CD14-positive monocyte (primary cell): Measurements from ENCODE around the gene PPM1F. TPM values are rescaled to one million over a fixed set of nuclear protein-coding genes. Genes with fewer than 3 reads are reported as not detected.

Source experiments
- DNase-seq, 3 donors: peaks; one replicate each; pipeline ENCODE4 v3.0.0-alpha.2; 2011 to 2022
- H2AFZ ChIP-seq: 2 replicates; pipeline ENCODE4 v1.6.0; 2012; ENCODE audit warnings: mild to moderate bottlenecking, low read depth, low read length, inconsistent platforms; ENCODE audit not compliant: insufficient read depth, poor library complexity, severe bottlenecking
- H3K27ac ChIP-seq, 2 donors: 1 replicate in 1 of 2; 2 replicates in 1 of 2; pipeline ENCODE4 v1.5.1; 2012 to 2013; ENCODE audit warnings: low read length in 2 of 2, control low read depth in 1 of 2, inconsistent platforms in 1 of 2, low read depth in 1 of 2, mild to moderate bottlenecking in 1 of 2
- H3K27me3 ChIP-seq, 2 donors: one replicate each; pipeline versions ENCODE4 v1.6.0 to v1.6.1; 2011 to 2013; ENCODE audit warnings: low read length in 2 of 2; ENCODE audit not compliant: control insufficient read depth in 2 of 2, insufficient read depth in 2 of 2
- H3K36me3 ChIP-seq, 2 donors: replicated peaks in 1 of 2; 1 replicate in 1 of 2; 2 replicates in 1 of 2; pipeline versions ENCODE4 v1.5.1 to v1.6.1; 2012 to 2013; ENCODE audit warnings: low read length in 2 of 2, control low read depth in 1 of 2, inconsistent platforms in 1 of 2, mild to moderate bottlenecking in 1 of 2; ENCODE audit not compliant: insufficient read depth in 2 of 2, control insufficient read depth in 1 of 2
- H3K4me1 ChIP-seq, 2 donors: 1 replicate in 1 of 2; 2 replicates in 1 of 2; pipeline versions ENCODE4 v1.5.1 to v1.6.1; 2012 to 2013; ENCODE audit warnings: low read length in 2 of 2, control low read depth in 1 of 2, inconsistent platforms in 1 of 2, mild to moderate bottlenecking in 1 of 2, moderate library complexity in 1 of 2; ENCODE audit not compliant: insufficient read depth in 2 of 2, control insufficient read depth in 1 of 2
- H3K4me2 ChIP-seq: replicated peaks from 2 replicates; pipeline ENCODE3; 2012; ENCODE audit warnings: low read length, moderate library complexity, mild to moderate bottlenecking; ENCODE audit not compliant: poor library complexity, severe bottlenecking; ENCODE audit errors: extremely low read depth
- H3K4me3 ChIP-seq, 3 experiments: fragments of 200-600 bp in 1 of 3; sonication (generic) in 1 of 3; replicated peaks in 1 of 3; 1 replicate in 2 of 3; 2 replicates in 1 of 3; pipeline ENCODE4 v1.5.1; 2011 to 2013; ENCODE audit warnings: low read length in 3 of 3, mild to moderate bottlenecking in 3 of 3, control low read depth in 2 of 3, low read depth in 2 of 3, inconsistent platforms in 1 of 3, moderate library complexity in 1 of 3
- H3K79me2 ChIP-seq: 2 replicates; pipeline ENCODE4 v1.6.0; 2012; ENCODE audit warnings: mild to moderate bottlenecking, control low read depth, inconsistent platforms, low read length, moderate library complexity; ENCODE audit not compliant: insufficient read depth
- H3K9ac ChIP-seq: 2 replicates; pipeline ENCODE4 v1.6.0; 2017; ENCODE audit warnings: low read length, mild to moderate bottlenecking; ENCODE audit not compliant: insufficient read depth, poor library complexity, severe bottlenecking
- H3K9me3 ChIP-seq, 2 donors: replicated peaks in 1 of 2; 1 replicate in 1 of 2; 2 replicates in 1 of 2; pipeline versions ENCODE4 v1.5.1 to v1.6.1; 2012 to 2013; ENCODE audit warnings: low read length in 2 of 2, control low read depth in 1 of 2; ENCODE audit not compliant: control insufficient read depth in 1 of 2, insufficient read depth in 1 of 2
- H4K20me1 ChIP-seq: 2 replicates; pipeline ENCODE4 v1.6.0; 2012; ENCODE audit warnings: mild to moderate bottlenecking, low read length, control low read depth, moderate library complexity; ENCODE audit not compliant: insufficient read depth
- H3K27ac Mint-ChIP-seq, 7 donors: one replicate each; pipeline ENCODE4 v1.8.0; 2020; ENCODE audit warnings: mild to moderate bottlenecking in 7 of 7, mixed read lengths in 7 of 7, moderate library complexity in 6 of 7, inconsistent platforms in 2 of 7
- H3K27me3 Mint-ChIP-seq, 3 donors: one replicate each; pipeline ENCODE4 v1.8.0; 2021 to 2022; ENCODE audit warnings: low read depth in 3 of 3, mild to moderate bottlenecking in 3 of 3, mixed read lengths in 3 of 3, moderate library complexity in 3 of 3, inconsistent platforms in 1 of 3
- H3K36me3 Mint-ChIP-seq, 2 donors: one replicate each; pipeline ENCODE4 v1.8.0; 2020; ENCODE audit warnings: mixed read lengths in 2 of 2, inconsistent platforms in 1 of 2, mild to moderate bottlenecking in 1 of 2
- H3K4me1 Mint-ChIP-seq: one replicate; pipeline ENCODE4 v1.8.0; 2020; ENCODE audit warnings: mild to moderate bottlenecking, mixed read lengths
- H3K4me3 Mint-ChIP-seq, 2 donors: one replicate each; pipeline ENCODE4 v1.8.0; 2020; ENCODE audit warnings: mild to moderate bottlenecking in 2 of 2, mixed read lengths in 2 of 2, moderate library complexity in 1 of 2
- H3K9me3 Mint-ChIP-seq, 7 donors: one replicate each; pipeline ENCODE4 v1.8.0; 2020 to 2022; ENCODE audit warnings: mixed read lengths in 7 of 7, mild to moderate bottlenecking in 6 of 7, moderate library complexity in 6 of 7, inconsistent platforms in 2 of 7
- WGBS: methylation state at CpG from one replicate; pipeline ENCODE4 v1.1.5; 2013; ENCODE audit warnings: missing lambda C conversion rate; ENCODE audit not compliant: insufficient coverage; 5-methylcytosine and 5-hydroxymethylcytosine counted together
- intact Hi-C, 2 donors: fragments of 100-400 bp; cut with micrococcal nuclease; formaldehyde crosslinking; loops; one replicate each; pipeline versions ENCODE4 v1.15.0 to v1.15.1; 2023
- polyA minus RNA-seq: library from RNA; depleted of rRNA, polyadenylated mRNA; stranded (reverse); fragments of >200 nt; gene quantifications from 2 replicates; pipeline ENCODE4 v1.2.3, GENCODE V29; 2012
- polyA plus RNA-seq, 3 donors: library from polyadenylated mRNA; depleted of rRNA in 1 of 3; unstranded in 2 of 3; stranded (reverse) in 1 of 3; fragments of 300-500 nt in 2 of 3; fragments of >200 nt in 1 of 3; fragmentation: Illumina TruSeq in 2 of 3; gene quantifications; 1 replicate in 2 of 3; 2 replicates in 1 of 3; pipeline ENCODE4 v1.2.3, GENCODE V29; 2012 to 2021
- total RNA-seq, 12 experiments: library from RNA in 1 of 12; stranded (reverse) in 1 of 12; fragments of 120-200 nt in 1 of 12; gene quantifications; one replicate each; pipeline ENCODE4 v1.2.4 and lab custom pipeline; 2013 to 2026; ENCODE audit warnings: mixed read lengths in 6 of 12, inconsistent platforms in 1 of 12
- TF ChIP-seq, protein P1 (sequence below): fragments of 200-600 bp; IDR thresholded peaks from one replicate; pipeline ENCODE4 v1.8.0; 2022; ENCODE audit warnings: antibody characterized with exemption, mild to moderate bottlenecking

The PPM1F gene, protein sequence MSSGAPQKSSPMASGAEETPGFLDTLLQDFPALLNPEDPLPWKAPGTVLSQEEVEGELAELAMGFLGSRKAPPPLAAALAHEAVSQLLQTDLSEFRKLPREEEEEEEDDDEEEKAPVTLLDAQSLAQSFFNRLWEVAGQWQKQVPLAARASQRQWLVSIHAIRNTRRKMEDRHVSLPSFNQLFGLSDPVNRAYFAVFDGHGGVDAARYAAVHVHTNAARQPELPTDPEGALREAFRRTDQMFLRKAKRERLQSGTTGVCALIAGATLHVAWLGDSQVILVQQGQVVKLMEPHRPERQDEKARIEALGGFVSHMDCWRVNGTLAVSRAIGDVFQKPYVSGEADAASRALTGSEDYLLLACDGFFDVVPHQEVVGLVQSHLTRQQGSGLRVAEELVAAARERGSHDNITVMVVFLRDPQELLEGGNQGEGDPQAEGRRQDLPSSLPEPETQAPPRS
- total RNA-seq (2013) = 92.9 TPM
- polyA plus RNA-seq (10 to 100 TPM; 28.8 to 95.0 (median 37.2) TPM), polyA minus RNA-seq (59.3 and 72.4 TPM in 2 replicates), total RNA-seq (lab: John Stamatoyannopoulos, UW) (40.8 to 268 (median 201) reads per million in 11 experiments)

DNA sequence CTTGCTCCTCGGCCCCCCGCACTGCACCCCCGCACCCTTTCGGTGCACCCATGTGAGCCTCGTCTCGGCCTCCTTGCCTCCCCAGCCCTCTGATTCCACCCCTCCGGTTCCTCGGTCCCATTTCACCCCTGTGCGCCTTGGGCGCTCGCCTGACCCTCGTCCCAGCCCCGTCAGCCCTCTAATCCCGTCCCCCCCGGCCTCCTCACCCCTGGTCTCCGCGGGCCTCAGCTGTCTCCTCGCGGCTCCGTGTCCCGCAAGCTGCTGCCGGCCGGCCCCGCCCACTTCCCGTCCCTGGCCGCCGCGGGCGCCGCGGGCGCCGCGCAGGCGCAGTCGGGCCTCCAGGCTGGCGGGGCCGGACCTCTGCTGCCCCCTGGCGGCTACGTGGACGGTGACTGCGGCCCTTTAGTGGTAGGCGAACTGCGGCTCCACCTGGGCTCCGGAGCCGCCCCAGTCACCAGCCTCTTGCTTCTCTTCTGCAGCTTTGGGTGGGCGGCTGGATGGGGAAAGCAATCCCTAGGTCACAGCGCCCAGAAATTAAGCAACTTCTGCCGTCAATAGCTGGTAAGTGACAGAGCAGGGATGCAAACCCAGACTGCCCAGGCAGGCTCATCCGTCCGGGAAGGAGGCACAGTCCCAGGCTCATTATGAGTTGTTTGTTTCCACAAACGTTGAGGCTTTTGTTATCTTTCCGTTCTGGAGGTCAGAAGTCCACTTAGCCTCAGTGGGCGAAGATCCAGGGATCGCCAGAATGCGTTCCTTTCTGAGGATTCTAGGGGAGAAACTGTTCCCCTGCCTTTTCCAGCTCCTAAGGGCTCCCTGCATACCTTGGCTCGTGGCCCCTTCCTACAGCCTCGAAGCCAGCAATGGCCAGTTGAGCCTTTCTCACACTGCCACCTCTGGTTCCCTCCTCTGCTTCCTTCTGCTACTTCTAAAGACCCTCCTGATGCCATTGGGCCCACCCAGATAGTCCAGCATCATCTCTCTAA lies at the start of gene PPM1F:
TSS of gene PPM1F (minus strand) at position 263 of the 986 bp plus-strand sequence. CDS start 6,800 bp downstream, outside the sequence.
- peak within 1 kb of the TSS; percentile 81 to 95 (median 89) for H3K27ac Mint-ChIP-seq
- TF ChIP-seq, protein P1, sequence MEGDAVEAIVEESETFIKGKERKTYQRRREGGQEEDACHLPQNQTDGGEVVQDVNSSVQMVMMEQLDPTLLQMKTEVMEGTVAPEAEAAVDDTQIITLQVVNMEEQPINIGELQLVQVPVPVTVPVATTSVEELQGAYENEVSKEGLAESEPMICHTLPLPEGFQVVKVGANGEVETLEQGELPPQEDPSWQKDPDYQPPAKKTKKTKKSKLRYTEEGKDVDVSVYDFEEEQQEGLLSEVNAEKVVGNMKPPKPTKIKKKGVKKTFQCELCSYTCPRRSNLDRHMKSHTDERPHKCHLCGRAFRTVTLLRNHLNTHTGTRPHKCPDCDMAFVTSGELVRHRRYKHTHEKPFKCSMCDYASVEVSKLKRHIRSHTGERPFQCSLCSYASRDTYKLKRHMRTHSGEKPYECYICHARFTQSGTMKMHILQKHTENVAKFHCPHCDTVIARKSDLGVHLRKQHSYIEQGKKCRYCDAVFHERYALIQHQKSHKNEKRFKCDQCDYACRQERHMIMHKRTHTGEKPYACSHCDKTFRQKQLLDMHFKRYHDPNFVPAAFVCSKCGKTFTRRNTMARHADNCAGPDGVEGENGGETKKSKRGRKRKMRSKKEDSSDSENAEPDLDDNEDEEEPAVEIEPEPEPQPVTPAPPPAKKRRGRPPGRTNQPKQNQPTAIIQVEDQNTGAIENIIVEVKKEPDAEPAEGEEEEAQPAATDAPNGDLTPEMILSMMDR = peak; percentile 76
- Histone ChIP-seq H3K4me3 (peak within 1 kb of the TSS; percentile 65 to 82 (median 79)), H3K9ac (peak within 1 kb of the TSS; percentile 88), H3K27me3 (no peaks in the 10 kb centered on the region), H3K27ac (peak within 1 kb of the TSS; percentile 30 to 93), H2AFZ (peak within 1 kb of the TSS; percentile 66), H3K4me2 (peak within 1 kb of the TSS; percentile 90), H3K9me3 (no peaks in the 10 kb centered on the region), H3K36me3 (peaks cover 0 to 1% of the 10 kb centered on the region in 2 donors), H4K20me1 (no peaks in the 10 kb centered on the region), H3K4me1 (peaks cover 43 to 53% of the 10 kb centered on the region in 2 donors), H3K79me2 (peaks cover 40% of the 10 kb centered on the region)
- WGBS = 14% methylated on average over 56 of the region's 58 CpGs
- peaks cover 0 to 7% (median 3%) of the 10 kb centered on the region in 3 donors for H3K27me3 Mint-ChIP-seq
- peak; percentile 68 to 82 (median 81) for DNase-seq
- intact Hi-C loops = loop anchor here (2.0 to 5.0 kb wide), 5 partner anchors 14 to 240 kb away; partner anchors contain the start of gene MAPK1 (in 1 of the 2)
- peak within 1 kb of the TSS; percentile 90 to 92 for H3K4me3 Mint-ChIP-seq
- H3K36me3 Mint-ChIP-seq = peaks cover 13 to 26% of the 10 kb centered on the region in 2 donors
- H3K9me3 Mint-ChIP-seq = peaks cover 0 to 3% (median 0%) of the 10 kb centered on the region in 7 donors
- H3K4me1 Mint-ChIP-seq = peaks cover 39% of the 10 kb centered on the region
